ENCODE data around the gene SCN8A.
"Not testable (repeated sequence)": the region's sequence is repeated elsewhere in the genome, so short reads cannot be mapped to it uniquely, and the experiment has no call there.

The SCN8A gene

GRCh38 chr12:51818566-51819300 lies 227.7 kb downstream of the SCN8A start:
- DNase-seq = no peak

- DNase-seq = no peak
Measured at GRCh38 chr12:51819736-51820525, 228.9 kb downstream of the SCN8A start.

- DNase-seq = peak; percentile 87
Measured at GRCh38 chr12:51820526-51821439, 229.8 kb downstream of the SCN8A start.

- no peak for DNase-seq
Measured at GRCh38 chr12:51821440-51822260, 230.6 kb downstream of the SCN8A start.

- no peak for DNase-seq
Measured at GRCh38 chr12:51822261-51822616, 231.2 kb downstream of the SCN8A start.

GRCh38 chr12:51822956-51823355 lies 231.9 kb downstream of the SCN8A start:
- no peak for DNase-seq

- DNase-seq = no peak
Measured at GRCh38 chr12:51823875-51824565, 233.0 kb downstream of the SCN8A start.

GRCh38 chr12:51825216-51825615 lies 234.2 kb downstream of the SCN8A start:
- no peak for DNase-seq

- no peak for DNase-seq
Measured at GRCh38 chr12:51826881-51827280, 235.8 kb downstream of the SCN8A start.

- DNase-seq = no peak
Measured at GRCh38 chr12:51827925-51828818, 237.1 kb downstream of the SCN8A start.

GRCh38 chr12:51829011-51829481 lies 238.0 kb downstream of the SCN8A start:
- no peak for DNase-seq

GRCh38 chr12:51829641-51830040 lies 238.6 kb downstream of the SCN8A start:
- DNase-seq = no peak

- not testable (repeated sequence) for DNase-seq
Measured at GRCh38 chr12:51831817-51832216, 240.8 kb downstream of the SCN8A start.

GRCh38 chr12:51832354-51833107 lies 241.5 kb downstream of the SCN8A start:
- no peak for DNase-seq

GRCh38 chr12:51833448-51834227 lies 242.6 kb downstream of the SCN8A start:
- no peak for DNase-seq

GRCh38 chr12:51834411-51834810 lies 243.4 kb downstream of the SCN8A start:
- no peak for DNase-seq

- no peak for DNase-seq
Measured at GRCh38 chr12:51836041-51836826, 245.2 kb downstream of the SCN8A start.

- DNase-seq = no peak
Measured at GRCh38 chr12:51836827-51837173, 245.8 kb downstream of the SCN8A start.

All from activated T-cell treated with anti-CD3 and anti-CD28 coated beads, Interleukin-2, amount 50 U/mL, for 1 hour (primary cell).